ENCODE results near the gene PRDM1.

The PRDM1 gene

GRCh38 chr6:106098383-106099234 is 12.5 kb downstream of the PRDM1 start:
- DNase-seq, result no peak

- DNase-seq, result no peak
Observed at GRCh38 chr6:106099235-106099537, 13.1 kb downstream of the PRDM1 start.

GRCh38 chr6:106100755-106101154 is 14.6 kb downstream of the PRDM1 start:
- DNase-seq, result no peak

GRCh38 chr6:106101466-106101865 is 15.3 kb downstream of the PRDM1 start:
- no peak for DNase-seq

GRCh38 chr6:106102034-106102433 is 15.9 kb downstream of the PRDM1 start:
- no peak for DNase-seq

- DNase-seq, result no peak
Observed at GRCh38 chr6:106102967-106103727, 17.0 kb downstream of the PRDM1 start.

GRCh38 chr6:106103728-106104109 is 17.6 kb downstream of the PRDM1 start:
- no peak for DNase-seq

GRCh38 chr6:106104476-106104875 is 18.3 kb downstream of the PRDM1 start:
- DNase-seq, result no peak

- DNase-seq, result no peak
Observed at GRCh38 chr6:106104941-106105340, 18.8 kb downstream of the PRDM1 start.

GRCh38 chr6:106105493-106105892 is 19.4 kb downstream of the PRDM1 start:
- DNase-seq, result no peak

GRCh38 chr6:106106276-106107042 is 20.3 kb downstream of the PRDM1 start:
- DNase-seq, result no peak

GRCh38 chr6:106107043-106107613 is 21.0 kb downstream of the PRDM1 start:
- DNase-seq, result no peak

- DNase-seq, result no peak
Observed at GRCh38 chr6:106108129-106108528, 22.0 kb downstream of the PRDM1 start.

- no peak for DNase-seq
Observed at GRCh38 chr6:106109029-106109428, 22.9 kb downstream of the PRDM1 start.

- DNase-seq, result no peak
Observed at GRCh38 chr6:106110164-106110826, 24.2 kb downstream of the PRDM1 start.

- no peak for DNase-seq
Observed at GRCh38 chr6:106112433-106112832, 26.3 kb downstream of the PRDM1 start.

GRCh38 chr6:106113256-106113959 is 27.3 kb downstream of the PRDM1 start:
- no peak for DNase-seq

GRCh38 chr6:106114492-106114891 is 28.4 kb downstream of the PRDM1 start:
- no peak for DNase-seq

- no peak for DNase-seq
Observed at GRCh38 chr6:106115286-106115685, 29.1 kb downstream of the PRDM1 start.

GRCh38 chr6:106116125-106116832 is 30.1 kb downstream of the PRDM1 start:
- no peak for DNase-seq

GRCh38 chr6:106117579-106117978 is 31.4 kb downstream of the PRDM1 start:
- no peak for DNase-seq

Measured in NCI-H2171 (cell line).